HTERT RPE-1 (cell line): ENCODE results near the gene KRT28.
"Not testable (repeated sequence)": the region's sequence is repeated elsewhere in the genome, so short reads cannot be mapped to it uniquely, and the experiment has no call there.

Source experiments
- in situ Hi-C: fragments of 300-500 bp; cut with MboI; formaldehyde crosslinking; loops from 4 replicates; pipeline ENCODE4 v1.14.3; 2020; ENCODE audit warnings: low sequenced_read_pairs

Gene KRT28

DNA sequence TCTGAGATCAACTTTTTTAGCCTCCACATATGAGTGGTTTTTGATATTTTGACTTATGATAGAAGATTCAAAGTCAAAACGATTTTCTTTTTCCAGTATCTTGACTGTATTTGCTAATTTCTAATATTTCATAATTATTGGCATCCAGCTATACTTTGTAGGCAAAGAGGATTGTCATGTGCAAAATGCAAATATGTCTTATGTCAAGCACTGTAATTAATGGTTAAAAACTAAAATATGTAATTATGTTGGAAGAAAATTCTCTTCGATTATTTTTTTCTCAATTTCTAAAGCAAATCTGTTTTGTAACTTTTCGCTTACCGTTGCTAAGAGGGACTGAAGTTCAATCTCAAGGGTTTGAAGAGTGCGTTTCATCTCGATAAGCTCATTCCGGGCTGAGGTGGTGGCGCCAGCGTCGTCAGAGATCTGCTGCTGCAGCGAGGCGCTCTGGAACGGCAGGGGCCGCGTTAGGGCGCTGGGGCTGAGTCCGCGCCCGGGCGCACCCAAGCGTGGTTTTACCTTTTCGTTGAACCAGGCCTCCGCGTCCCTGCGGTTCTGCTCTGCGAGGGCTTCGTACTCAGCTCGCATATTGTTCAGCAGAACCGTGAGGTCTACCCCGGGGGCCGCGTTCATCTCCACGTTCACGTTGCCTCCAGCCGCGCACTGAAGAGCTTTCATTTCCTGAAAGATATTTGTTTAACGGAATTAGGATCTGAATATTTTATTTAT lies 20.4 kb downstream of the KRT28 start:
- in situ Hi-C loops, result no loop called here

DNA sequence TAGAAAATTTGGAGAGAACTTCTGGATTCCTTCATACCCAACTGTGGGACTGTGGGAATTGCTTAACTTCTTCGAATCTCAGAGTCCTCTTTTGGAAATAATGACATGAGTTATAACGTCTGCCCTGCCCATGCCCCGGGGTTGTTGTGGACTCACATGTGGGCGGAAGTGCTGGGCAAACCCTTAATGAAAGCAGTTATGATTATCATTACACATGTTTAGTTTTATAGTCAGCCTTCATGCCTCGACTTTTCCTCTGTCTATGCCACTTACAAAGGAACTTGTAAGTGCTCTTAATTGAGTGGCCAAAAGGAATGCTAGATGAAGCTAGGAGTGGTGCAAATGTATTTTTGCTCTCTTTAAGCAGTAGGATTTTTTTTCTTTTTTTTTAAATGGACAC lies 21.3 kb downstream of the KRT28 start:
- in situ Hi-C loops, result no loop called here

- in situ Hi-C loops, result no loop called here
Measured at GRCh38 chr17:40777971-40778370, 21.8 kb downstream of the KRT28 start.

GRCh38 chr17:40777459-40777858 lies 22.3 kb downstream of the KRT28 start:
- in situ Hi-C loops, result no loop called here

GRCh38 chr17:40775945-40776344 lies 23.8 kb downstream of the KRT28 start:
- in situ Hi-C loops, result no loop called here

- in situ Hi-C loops, result no loop called here
Measured at GRCh38 chr17:40772101-40772500, 27.7 kb downstream of the KRT28 start, which contains the start of gene KRT26. Gene KRT26 (minus strand): TSS chr17:40772201. CDS start chr17:40772113, 88 bp downstream.

DNA sequence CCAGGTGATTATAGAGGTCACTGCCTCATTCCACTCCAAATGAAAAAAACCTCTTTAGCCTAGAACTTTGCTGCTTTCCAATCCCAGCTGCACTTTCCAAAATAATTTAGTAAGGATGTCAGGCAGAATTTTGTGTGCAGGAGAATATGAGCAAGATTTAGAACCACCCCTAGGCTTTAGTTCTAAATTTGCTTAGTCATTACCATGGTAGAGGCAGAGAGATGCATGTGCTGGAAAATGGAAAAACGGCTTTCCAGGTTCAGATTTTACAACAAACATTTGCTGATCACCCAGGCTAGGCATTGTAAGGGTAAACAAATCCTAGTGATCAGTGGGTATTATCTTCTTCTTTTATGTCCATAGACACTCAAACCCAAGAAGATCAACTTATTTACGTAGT lies 34.1 kb downstream of the KRT28 start:
- in situ Hi-C loops, result no loop called here

DNA sequence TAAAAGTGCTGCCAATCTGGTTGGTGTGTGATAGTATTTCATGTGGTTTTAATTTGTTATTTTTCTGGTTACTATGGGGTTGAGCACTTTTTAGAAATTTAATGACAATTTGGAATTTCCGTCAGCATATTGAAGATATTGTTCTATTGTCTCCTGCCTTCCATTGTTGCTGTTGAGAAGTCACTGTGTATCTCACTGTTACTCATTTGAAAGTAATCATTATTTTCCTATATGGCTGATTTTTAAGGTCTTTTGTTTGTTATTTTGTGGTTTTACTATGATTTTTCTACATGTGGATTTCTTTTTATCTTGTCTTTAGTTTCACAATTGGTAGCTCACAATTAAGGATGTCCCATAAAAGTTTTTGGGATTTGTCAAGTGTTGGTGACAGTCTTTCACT lies 36.0 kb downstream of the KRT28 start:
- in situ Hi-C loops, result no loop called here

DNA sequence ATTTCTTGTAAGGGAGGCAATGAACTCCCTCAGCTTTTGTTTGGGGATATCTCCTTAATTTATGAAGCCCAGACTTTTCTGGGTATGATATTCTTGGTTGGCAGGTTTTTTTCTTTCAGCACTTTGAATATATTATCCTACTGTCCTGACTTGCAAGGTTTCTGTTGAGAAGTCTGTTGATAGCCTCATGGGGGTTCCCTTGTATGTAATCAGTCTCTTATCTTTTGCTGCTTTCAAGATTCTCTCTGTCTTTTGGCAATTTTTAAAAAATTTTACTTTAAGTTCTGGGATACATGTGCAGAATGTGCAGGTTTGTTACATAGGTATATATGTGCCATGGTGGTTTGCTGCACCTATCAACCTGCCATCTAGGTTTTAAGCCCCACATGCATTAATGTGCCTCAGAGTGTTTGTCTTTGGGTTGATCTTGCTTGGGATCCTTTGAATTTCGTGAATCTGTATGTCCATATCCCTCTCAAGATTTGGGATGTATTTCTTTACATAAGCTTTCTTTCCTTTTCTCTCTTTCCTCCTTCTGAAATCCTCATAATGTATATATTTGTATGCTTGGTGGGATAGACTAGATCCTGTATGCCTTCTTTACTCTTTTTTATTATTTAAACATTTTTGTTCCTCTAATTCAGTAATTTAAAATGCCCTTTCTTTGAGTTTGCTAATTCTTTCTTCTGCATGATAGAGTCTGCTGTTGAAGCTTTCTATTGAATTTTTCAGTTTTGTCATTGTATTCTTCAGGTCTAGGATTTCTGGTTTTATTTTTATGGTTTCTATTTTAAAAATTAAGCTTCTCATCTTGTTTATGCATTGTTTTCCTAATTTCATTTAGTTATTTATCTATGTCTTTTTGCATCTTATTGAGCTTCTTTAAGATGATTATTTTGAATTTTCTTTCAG lies 39.4 kb downstream of the KRT28 start:
- in situ Hi-C loops, result no loop called here

DNA sequence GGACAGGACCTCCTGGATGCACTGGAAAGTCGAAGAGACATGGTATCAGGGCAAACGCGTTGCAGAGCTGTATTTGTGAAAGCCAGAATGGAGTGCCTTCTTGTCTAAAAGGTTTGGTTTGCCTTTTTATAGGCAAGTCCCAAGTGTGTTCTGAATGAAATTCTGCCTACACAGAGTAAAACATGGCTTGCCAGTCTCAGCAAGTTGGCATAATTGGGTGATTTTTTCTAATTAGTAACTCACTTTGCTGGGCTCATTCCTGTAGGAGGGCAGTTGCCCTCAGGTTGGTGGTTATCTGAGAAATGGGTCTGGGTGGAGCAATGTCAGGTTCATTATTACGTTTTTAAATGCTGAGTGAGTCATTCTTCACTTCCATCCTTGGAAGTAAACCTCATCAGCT lies 44.5 kb downstream of the KRT28 start, which contains the start of gene KRT25:
Gene KRT25 (minus strand): TSS at position 101 of the 400 bp plus-strand sequence. CDS start 60 bp downstream, at position 41.
- in situ Hi-C loops, result no loop called here

- in situ Hi-C loops, result no loop called here
Measured at GRCh38 chr17:40753804-40754203, 46.0 kb downstream of the KRT28 start.

GRCh38 chr17:40751065-40751464 lies 48.7 kb downstream of the KRT28 start:
- in situ Hi-C loops, result no loop called here

DNA sequence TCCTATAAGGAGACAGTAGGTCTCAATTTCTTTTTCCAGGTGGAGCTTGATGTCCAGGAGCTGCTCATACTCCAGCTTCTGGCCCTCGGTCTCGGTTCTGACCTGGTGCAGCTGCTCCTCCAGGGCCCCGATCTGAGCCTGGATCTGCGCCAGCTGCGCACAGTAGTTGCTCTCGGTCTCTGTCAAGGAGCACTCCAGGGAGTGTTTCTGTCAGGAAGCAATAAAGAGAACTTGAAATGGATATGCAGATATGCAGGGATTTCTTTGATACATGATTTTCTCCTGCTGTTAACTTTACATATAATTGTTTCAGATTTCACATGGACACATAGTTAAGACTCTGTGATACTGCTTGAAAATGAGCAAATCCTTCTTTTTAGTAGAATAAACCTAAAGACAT lies 49.4 kb downstream of the KRT28 start:
- in situ Hi-C loops, result no loop called here

GRCh38 chr17:40748666-40749065 lies 51.1 kb downstream of the KRT28 start:
- in situ Hi-C loops, result not testable (repeated sequence)
